Mesendoderm (in vitro differentiated cells): ENCODE measurements around the gene MIOS. TPM values are rescaled to one million over a fixed set of nuclear protein-coding genes. Genes with fewer than 3 reads are reported as not detected.

ENCODE experiments used
- DNase-seq: peaks from one replicate; pipeline ENCODE4 v3.0.0; 2013
- H2AK5ac ChIP-seq: 2 replicates; pipeline ENCODE4 v1.6.1; 2013; ENCODE audit warnings: low read length, inconsistent platforms
- H2BK120ac ChIP-seq: 2 replicates; pipeline ENCODE4 v1.6.1; 2013; ENCODE audit warnings: low read depth, mild to moderate bottlenecking, low read length, moderate library complexity, mixed read lengths
- H2BK15ac ChIP-seq: replicated peaks from 2 replicates; pipeline ENCODE4 v1.6.1; 2013; ENCODE audit warnings: low read depth, mild to moderate bottlenecking, moderate library complexity
- H2BK5ac ChIP-seq: 2 replicates; pipeline ENCODE4 v1.6.1; 2013; ENCODE audit warnings: low read length, inconsistent platforms
- H3K18ac ChIP-seq: 2 replicates; pipeline ENCODE4 v1.6.1; 2013; ENCODE audit warnings: mild to moderate bottlenecking, low read length, mixed read lengths
- H3K23ac ChIP-seq: one replicate; pipeline ENCODE4 v1.6.1; 2013; ENCODE audit warnings: low read length
- H3K27ac ChIP-seq: 2 replicates; pipeline ENCODE4 v1.5.1; 2013; ENCODE audit warnings: low read depth, mild to moderate bottlenecking, inconsistent platforms, low read length, moderate library complexity
- H3K27me3 ChIP-seq: 2 replicates; pipeline ENCODE4 v1.6.1; 2013; ENCODE audit warnings: low read length, control low read depth, mild to moderate bottlenecking, inconsistent platforms; ENCODE audit not compliant: insufficient read depth, poor library complexity
- H3K36me3 ChIP-seq: 2 replicates; pipeline ENCODE4 v1.6.1; 2013; ENCODE audit warnings: low read length, inconsistent platforms; ENCODE audit not compliant: control insufficient read depth, insufficient read depth
- H3K4ac ChIP-seq: one replicate; pipeline ENCODE4 v1.6.1; 2013; ENCODE audit warnings: low read depth, mild to moderate bottlenecking, low read length, moderate library complexity
- H3K4me1 ChIP-seq: 2 replicates; pipeline ENCODE4 v1.6.1; 2013; ENCODE audit warnings: low read depth, low read length, inconsistent platforms; ENCODE audit not compliant: control insufficient read depth
- H3K4me2 ChIP-seq: 2 replicates; pipeline ENCODE4 v1.6.1; 2013; ENCODE audit warnings: low read length
- H3K4me3 ChIP-seq: 2 replicates; pipeline ENCODE4 v1.5.1; 2013; ENCODE audit warnings: mild to moderate bottlenecking, low read length
- H3K56ac ChIP-seq: one replicate; pipeline ENCODE4 v1.6.1; 2013; ENCODE audit warnings: low read length
- H3K79me1 ChIP-seq: 2 replicates; pipeline ENCODE4 v1.6.1; 2013; ENCODE audit warnings: low read length, inconsistent platforms
- H3K79me2 ChIP-seq: 2 replicates; pipeline ENCODE4 v1.6.1; 2013; ENCODE audit warnings: mild to moderate bottlenecking, low read length; ENCODE audit not compliant: control insufficient read depth, insufficient read depth
- H3K9ac ChIP-seq: 2 replicates; pipeline ENCODE4 v1.6.1; 2013; ENCODE audit warnings: low read length, inconsistent platforms
- H4K5ac ChIP-seq: one replicate; pipeline ENCODE4 v1.6.1; 2013; ENCODE audit warnings: low read length
- H4K8ac ChIP-seq: one replicate; pipeline ENCODE4 v1.6.1; 2013; ENCODE audit warnings: low read depth, mild to moderate bottlenecking, control low read depth, low read length, moderate library complexity
- WGBS: extraction: QIAGEN DNeasy Blood & Tissue Kit; methylation state at CpG from one replicate; pipeline ENCODE4 v1.1.7; 2013; ENCODE audit warnings: low lambda C conversion rate, missing lambda C conversion rate; ENCODE audit not compliant: insufficient coverage; ENCODE audit errors: extremely low coverage; 5-methylcytosine and 5-hydroxymethylcytosine counted together
- polyA plus RNA-seq, 2 experiments: library from polyadenylated mRNA; stranded (reverse); fragments of 200-250 nt; gene quantifications; one replicate each; pipeline ENCODE4 v1.2.3, GENCODE V29; 2013

Gene MIOS
- polyA plus RNA-seq (2013, experiment 1 of 2): 21.1 TPM
- polyA plus RNA-seq (2013, experiment 2 of 2): 21.5 TPM

- peak within 1 kb of the TSS; percentile 90 for H3K4me3 ChIP-seq
- H3K4ac ChIP-seq: peak within 1 kb of the TSS; percentile 96
- no peak within 1 kb of the TSS for H2BK5ac ChIP-seq
- peak within 1 kb of the TSS; percentile 95 for H3K56ac ChIP-seq
- no CpG with 5 or more reads among the region's 96 CpGs for WGBS
- H3K18ac ChIP-seq: peak within 1 kb of the TSS; percentile 98
- H3K79me1 ChIP-seq: peaks cover 14% of the 10 kb centered on the region
- H3K79me2 ChIP-seq: peaks cover 32% of the 10 kb centered on the region
- no peak within 1 kb of the TSS for H4K5ac ChIP-seq
- no peaks in the 10 kb centered on the region for H3K36me3 ChIP-seq
- peak within 1 kb of the TSS; percentile 60 for H3K4me2 ChIP-seq
- H2AK5ac ChIP-seq: no peak within 1 kb of the TSS
- H3K23ac ChIP-seq: peak within 1 kb of the TSS; percentile 16
- DNase-seq: peak; percentile 88
- H2BK15ac ChIP-seq: no peak within 1 kb of the TSS
- peak within 1 kb of the TSS; percentile 90 for H3K9ac ChIP-seq
- no peaks in the 10 kb centered on the region for H3K27me3 ChIP-seq
- H3K4me1 ChIP-seq: peaks cover 4% of the 10 kb centered on the region
- H2BK120ac ChIP-seq: no peak within 1 kb of the TSS
- H3K27ac ChIP-seq: peak within 1 kb of the TSS; percentile 95
- peak within 1 kb of the TSS; percentile 97 for H4K8ac ChIP-seq
Measured at GRCh38 chr7:7566651-7567611, at the start of gene MIOS. MIOS (plus strand) TSS chr7:7566884; CDS start chr7:7572476, 5,592 bp downstream.

- no peak overlapping the region for H3K4me3 ChIP-seq
- WGBS: no CpG with 5 or more reads among the region's 3 CpGs
- no peaks in the 10 kb centered on the region for H3K79me1 ChIP-seq
- no peak overlapping the region for H2BK5ac ChIP-seq
- no peak overlapping the region for H3K4ac ChIP-seq
- no peaks in the 10 kb centered on the region for H3K79me2 ChIP-seq
- no peak for DNase-seq
- H3K23ac ChIP-seq: no peak overlapping the region
- no peak overlapping the region for H2BK120ac ChIP-seq
- no peak overlapping the region for H4K5ac ChIP-seq
- no peaks in the 10 kb centered on the region for H3K4me1 ChIP-seq
- H2AK5ac ChIP-seq: no peak overlapping the region
- H3K27me3 ChIP-seq: no peaks in the 10 kb centered on the region
- no peak overlapping the region for H3K4me2 ChIP-seq
- no peak overlapping the region for H3K18ac ChIP-seq
- no peak overlapping the region for H3K56ac ChIP-seq
- H4K8ac ChIP-seq: no peak overlapping the region
- no peaks in the 10 kb centered on the region for H3K36me3 ChIP-seq
- H3K9ac ChIP-seq: no peak overlapping the region
- H2BK15ac ChIP-seq: no peak overlapping the region
- H3K27ac ChIP-seq: no peak overlapping the region
Measured at GRCh38 chr7:7517754-7518153, 48.9 kb upstream of the MIOS start.

- Histone ChIP-seq H3K4me1 (no peaks in the 10 kb centered on the region), H3K56ac (no peak overlapping the region), H2AK5ac (no peak overlapping the region), H3K27ac (no peak overlapping the region), H3K9ac (no peak overlapping the region), H3K18ac (no peak overlapping the region), H4K5ac (no peak overlapping the region), H3K4ac (no peak overlapping the region), H3K79me2 (no peaks in the 10 kb centered on the region), H3K27me3 (no peaks in the 10 kb centered on the region), H3K4me2 (no peak overlapping the region), H2BK5ac (no peak overlapping the region), H3K4me3 (no peak overlapping the region), H3K23ac (no peak overlapping the region), H2BK15ac (no peak overlapping the region), H3K79me1 (no peaks in the 10 kb centered on the region), H3K36me3 (no peaks in the 10 kb centered on the region), H4K8ac (no peak overlapping the region), H2BK120ac (no peak overlapping the region)
- no peak for DNase-seq
- no CpG with 5 or more reads among the region's 2 CpGs for WGBS
Measured at GRCh38 chr7:7519056-7519455, 47.6 kb upstream of the MIOS start.

- Histone ChIP-seq H3K9ac (no peak overlapping the region), H3K4me1 (no peaks in the 10 kb centered on the region), H3K79me1 (no peaks in the 10 kb centered on the region), H3K79me2 (no peaks in the 10 kb centered on the region), H2BK15ac (no peak overlapping the region), H3K56ac (no peak overlapping the region), H2AK5ac (no peak overlapping the region), H4K8ac (no peak overlapping the region), H3K4me3 (no peak overlapping the region), H3K18ac (no peak overlapping the region), H3K27me3 (no peaks in the 10 kb centered on the region), H2BK120ac (no peak overlapping the region), H3K36me3 (no peaks in the 10 kb centered on the region), H3K23ac (no peak overlapping the region), H3K4ac (no peak overlapping the region), H2BK5ac (no peak overlapping the region), H3K27ac (no peak overlapping the region), H3K4me2 (no peak overlapping the region), H4K5ac (no peak overlapping the region)
- DNase-seq: no peak
- no CpG with 5 or more reads among the region's 2 CpGs for WGBS
Measured at GRCh38 chr7:7519528-7519927, 47.2 kb upstream of the MIOS start.

GRCh38 chr7:7521259-7521658, 45.4 kb upstream of the MIOS start:
- DNase-seq: no peak
- Histone ChIP-seq H3K4ac (no peak overlapping the region), H3K36me3 (no peaks in the 10 kb centered on the region), H4K8ac (no peak overlapping the region), H3K18ac (no peak overlapping the region), H3K79me1 (no peaks in the 10 kb centered on the region), H3K23ac (no peak overlapping the region), H2BK15ac (no peak overlapping the region), H3K27me3 (no peaks in the 10 kb centered on the region), H2AK5ac (no peak overlapping the region), H2BK5ac (no peak overlapping the region), H3K79me2 (no peaks in the 10 kb centered on the region), H3K56ac (no peak overlapping the region), H4K5ac (no peak overlapping the region), H3K4me2 (no peak overlapping the region), H2BK120ac (no peak overlapping the region), H3K27ac (no peak overlapping the region), H3K4me1 (no peaks in the 10 kb centered on the region), H3K4me3 (no peak overlapping the region), H3K9ac (no peak overlapping the region)
- WGBS: no CpG with 5 or more reads among the region's 3 CpGs
